HG02973 (cell line): ENCODE measurements around the gene ZIC1.

Source experiments
- ATAC-seq: cut with Tn5 transposase; IDR thresholded peaks from one replicate; pipeline ENCODE4 v1.9.1; 2021; ENCODE audit warnings: moderate library complexity; ENCODE audit not compliant: unreplicated experiment

ZIC1 gene

DNA sequence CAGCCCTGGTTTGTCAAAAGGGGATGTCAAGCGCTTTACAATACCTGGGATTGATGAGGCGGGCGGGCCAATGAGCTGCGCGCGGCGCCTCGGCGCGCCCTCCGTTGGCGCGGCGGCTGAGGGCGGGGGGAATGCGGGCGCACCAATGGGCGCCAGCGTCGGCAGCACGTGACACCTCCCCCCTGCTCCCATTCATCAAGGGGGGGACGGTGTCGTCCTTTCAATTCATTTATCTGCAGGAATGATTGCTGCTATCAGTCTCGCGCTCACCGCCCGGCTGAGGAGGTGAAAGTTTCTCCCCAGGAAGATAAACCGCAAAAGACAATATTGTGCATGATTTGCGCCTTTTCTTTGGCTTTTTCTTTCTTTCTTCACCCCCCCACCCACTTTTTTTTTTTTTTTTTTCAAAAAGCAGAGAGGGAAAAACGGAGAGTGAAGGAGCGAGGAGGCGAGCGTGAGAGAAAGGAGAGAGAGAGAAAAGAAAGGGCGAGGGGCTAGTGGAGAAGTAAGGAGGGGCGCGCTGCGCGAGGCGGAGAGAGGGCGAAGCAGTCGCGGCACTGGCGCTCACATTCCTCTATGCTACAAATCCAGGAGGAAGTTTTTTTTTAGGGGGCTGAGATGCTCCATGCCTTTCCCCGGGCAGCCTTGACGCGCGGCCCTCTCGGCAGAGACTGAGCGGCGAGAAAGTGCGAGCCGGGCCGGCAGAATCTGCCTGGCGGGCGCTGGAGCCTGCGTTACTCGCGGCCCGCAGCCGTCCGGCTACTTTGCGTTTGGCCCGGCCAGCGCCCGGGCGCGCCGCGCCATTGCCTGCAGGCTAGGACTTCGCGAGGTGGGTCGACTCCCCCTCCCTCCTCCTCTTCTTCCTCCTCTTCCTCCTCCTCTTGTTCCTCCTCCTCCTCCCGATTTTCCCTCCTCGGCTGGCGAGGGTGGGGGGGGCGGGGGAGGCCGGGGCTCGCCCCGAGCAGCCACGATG, at the start of gene ZIC1:
ZIC1 (plus strand) TSS at position 223 of the 973 bp plus-strand sequence; CDS start at position 971, 748 bp downstream.
- no peak for ATAC-seq

DNA sequence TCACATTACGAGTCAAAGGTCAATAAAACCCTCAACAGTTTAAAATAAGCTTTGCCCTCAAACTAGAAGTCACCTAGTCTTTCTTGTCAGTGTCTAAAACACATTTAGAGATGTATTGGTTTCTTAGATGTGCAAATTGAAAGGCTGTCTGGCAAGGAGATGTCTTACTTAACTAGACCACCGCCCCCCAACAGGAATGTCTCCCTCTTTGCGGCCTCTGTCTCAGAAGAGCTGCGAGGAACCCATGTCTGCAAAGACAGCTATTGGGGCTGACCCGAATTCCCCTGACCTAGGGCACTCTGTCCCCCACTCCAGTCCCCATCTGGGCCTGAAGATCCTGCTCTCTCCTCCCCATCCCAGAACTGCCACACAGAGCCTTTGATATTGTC, 49.1 kb upstream of the ZIC1 start:
- no peak for ATAC-seq

DNA sequence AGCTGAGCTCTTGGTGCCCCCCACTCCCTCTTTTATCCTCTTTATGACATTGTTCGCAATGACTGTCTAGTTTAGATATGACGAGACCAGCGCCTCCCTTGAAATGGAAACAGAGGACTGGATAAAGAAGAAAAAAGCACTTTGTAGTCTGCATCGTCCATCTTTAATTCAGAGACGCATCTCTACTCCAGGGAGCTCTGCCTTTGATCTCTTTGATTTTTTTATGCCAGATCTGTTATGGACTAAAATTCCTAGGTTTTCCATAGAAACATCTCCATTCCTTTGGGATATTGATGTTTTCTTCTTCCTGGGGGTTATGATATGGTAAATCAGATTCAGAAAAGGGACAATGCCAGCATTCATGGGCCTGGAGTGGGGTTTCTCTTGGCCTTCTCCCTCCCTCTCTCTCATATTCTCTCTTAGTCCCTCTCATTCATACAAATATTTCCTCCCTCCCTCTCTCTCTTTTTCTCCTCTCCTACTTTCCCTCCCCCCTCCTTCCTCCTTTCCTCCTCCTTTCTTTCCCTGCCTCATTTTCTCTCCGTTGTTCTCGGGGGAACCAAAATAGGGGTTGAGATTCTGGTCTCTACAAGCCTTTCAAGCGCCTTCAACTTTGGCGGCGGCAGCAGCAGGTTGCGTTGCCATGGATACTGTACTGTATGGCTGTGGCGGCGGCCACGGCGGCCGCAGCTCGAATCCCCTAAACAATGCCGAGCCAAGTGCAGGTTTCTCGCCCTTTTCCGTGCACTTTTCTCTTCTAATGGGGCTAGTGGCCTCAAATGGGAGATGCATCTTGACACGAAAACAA, 48.3 kb upstream of the ZIC1 start:
- peak; percentile 45 for ATAC-seq

DNA sequence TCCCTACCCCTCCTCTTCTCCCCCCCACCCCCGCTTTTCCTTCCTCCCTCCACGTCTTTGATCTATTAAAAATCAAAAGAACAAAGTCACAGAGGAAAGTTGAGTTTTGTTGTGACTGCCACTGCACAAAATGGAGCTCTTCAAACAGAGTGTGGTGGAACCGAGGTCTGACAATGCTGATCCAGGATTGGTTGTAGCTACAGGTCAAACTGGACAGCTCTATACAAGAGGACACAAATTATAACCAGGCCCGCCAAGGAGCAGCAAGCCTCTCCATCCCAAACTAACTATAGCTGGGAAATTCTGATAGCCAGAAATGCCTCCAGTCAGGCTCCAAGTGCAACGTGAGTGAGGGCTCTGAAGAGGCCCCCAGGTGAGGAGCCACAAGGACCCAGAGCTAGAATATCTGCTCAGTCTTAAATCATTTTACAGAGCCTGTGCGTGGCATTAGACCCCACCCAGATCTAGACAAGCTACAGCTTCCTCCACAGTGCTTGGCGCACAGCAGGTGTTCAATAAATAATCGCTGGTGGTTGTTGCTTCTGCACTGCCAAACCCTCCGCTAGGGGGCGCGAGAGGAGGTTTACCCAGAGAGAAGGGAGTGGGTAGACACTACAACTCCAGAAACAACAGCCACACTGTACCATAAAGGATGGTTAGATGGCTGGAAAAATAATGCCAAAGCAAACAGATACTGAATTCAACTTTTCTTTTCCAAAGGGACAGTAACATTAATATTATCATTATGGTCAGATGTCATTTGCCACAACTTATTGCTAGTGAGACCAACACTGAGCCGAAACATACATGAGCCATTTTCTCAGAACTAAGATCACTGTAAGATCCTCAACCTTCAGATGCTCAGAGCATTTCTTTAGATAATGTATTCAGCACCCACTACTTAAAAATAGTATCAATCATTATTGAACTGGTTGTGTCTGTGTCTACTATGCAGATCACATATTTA, 47.4 kb upstream of the ZIC1 start:
- peak; percentile 73 for ATAC-seq

DNA sequence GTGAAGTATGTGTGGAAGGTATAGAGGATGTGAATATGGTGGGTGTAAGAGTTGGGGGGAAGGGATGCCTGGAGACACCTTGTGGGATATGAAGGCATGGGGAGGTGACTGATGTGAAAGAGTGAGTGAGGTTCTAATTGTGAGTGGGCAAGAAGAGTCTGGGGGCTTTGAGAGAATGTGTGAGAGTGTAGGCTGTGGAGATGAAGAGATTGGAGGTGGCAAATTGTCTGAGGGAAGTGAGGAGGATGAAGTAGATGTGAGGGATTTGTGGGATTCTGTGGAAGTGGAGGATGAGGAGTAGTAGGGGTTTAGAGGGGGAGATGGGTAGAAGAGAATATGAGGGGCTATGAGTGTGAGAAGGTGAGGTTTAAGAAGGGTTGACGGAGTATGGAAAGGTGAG, 44.4 kb upstream of the ZIC1 start:
- no peak for ATAC-seq

DNA sequence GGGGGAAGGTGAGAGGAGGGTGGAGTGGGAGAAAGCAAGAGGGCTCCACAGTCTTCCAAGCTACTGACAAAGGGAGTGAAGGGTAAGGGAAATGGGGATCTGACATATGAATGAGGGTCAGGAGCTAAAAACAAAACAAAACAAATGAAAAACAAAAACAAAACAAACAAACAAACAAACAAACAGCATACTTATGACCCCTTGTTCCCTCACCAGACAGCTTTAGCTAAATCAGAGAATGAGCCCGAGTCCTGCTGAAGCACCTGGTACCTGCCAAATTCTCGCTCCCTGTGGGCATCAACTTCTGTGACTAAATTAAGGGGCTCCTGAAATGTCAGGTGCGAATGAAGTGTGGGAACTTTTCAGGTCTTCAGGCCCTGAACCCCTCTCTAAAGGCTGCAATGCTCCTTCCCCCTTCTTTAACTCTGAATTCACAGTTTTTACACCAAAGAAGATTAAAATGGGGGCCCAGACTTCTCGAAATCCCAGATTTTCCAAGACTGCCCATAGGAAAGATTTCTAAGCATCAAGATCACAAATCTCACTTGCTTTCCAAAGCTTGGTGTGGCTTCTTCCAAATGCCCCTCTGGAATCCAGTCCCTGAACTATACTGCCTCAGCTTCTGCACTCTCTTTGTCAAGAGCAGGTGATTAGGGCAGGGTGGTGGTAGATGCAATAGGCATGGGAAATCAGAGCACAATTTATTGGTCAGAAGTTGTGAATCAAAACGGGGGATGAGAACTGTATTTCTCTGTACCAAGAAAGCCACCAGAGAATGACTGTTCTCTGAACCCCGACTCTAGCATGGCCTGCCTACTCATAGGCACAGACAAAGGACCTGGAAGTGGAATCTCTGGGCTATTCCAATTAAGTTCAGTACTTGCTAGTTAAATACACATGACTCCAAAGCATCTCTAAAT, 43.7 kb upstream of the ZIC1 start:
- ATAC-seq: no peak

DNA sequence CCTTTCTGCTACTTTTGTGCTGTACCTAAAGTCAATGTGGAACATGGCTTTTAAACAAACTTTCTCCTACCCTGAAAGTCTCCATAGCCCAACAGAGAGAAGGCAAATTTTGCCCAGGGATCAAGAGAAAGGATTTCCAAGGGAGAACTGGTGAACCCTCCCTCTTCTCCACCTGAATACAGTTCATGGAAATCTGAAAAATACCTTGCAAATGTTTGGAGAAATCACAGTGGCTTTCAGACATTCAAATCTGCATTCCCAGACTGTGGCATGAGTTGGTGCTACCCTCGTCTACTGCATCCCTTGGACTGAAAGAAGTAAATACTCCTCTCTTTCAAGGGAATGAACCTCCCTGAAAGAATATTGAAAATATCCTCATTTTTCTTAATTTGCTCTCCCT, 41.5 kb upstream of the ZIC1 start:
- no peak for ATAC-seq

DNA sequence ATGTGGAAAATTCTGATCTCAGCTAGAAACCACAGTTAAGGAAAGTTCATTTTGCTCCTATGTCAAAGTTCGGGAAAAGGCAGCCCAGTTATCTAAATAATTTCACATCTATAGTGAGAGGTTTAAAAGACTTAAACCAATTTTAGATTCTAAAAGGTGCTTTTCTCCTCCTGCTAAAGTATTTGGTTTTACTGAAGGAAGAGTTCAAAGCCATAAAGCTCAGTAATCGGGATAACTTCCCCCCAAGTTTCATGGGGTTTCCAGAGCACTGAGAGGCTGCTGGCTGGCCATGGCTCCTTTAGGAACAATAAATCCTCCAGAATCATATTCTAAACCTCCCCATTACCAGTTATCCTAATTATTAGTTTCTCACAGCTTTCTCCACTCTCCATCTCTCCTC, 41.0 kb upstream of the ZIC1 start:
- no peak for ATAC-seq

DNA sequence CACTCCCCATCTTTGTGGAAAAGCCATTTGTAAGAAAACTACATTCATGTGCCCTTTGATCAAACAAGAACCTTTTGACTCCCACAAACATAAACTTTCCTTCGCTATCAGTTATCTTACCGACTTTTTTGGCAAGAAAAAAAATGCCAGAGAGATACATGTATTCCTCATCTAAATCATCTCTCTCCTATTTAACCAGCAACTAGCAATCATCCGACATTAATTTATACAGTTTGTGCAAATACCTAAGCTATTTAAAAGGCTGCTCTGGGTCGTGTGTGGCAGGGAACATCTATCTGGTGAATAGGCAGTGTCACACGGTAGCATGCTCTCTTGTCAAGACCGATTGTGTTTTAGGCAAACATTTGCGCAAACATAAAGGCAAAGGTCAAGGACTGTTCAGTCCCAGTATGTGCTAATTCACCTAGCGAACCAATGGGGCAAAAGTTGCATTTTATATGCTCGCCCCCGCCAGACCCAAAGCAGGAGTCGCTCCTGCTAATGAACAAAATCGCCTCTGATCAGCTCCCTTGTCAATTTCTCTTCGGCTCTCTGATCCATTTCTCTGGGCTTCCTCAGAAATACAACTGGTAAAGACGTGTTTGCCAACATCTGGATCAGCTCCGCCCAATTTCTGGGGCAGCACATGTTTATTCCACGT, 40.5 kb upstream of the ZIC1 start:
- no peak for ATAC-seq

DNA sequence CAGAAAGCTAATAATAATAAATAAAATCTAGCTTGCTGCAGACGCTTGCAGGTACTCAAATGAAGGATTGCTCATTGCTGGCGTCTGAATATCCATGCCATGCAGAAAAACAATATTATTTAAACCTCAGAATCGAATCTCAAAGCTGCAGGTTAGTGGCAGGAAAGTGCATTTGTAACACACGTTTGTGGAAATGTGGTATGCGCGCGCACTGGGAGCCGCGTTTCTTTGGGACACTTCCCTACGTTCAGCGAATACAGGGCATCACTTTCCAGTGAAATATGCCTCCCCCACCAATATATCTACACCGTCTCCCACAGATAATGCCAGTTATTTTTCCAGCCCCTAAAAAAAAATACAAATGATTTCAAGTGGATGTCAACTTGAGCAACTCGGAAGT, 39.9 kb upstream of the ZIC1 start:
- ATAC-seq: no peak

DNA sequence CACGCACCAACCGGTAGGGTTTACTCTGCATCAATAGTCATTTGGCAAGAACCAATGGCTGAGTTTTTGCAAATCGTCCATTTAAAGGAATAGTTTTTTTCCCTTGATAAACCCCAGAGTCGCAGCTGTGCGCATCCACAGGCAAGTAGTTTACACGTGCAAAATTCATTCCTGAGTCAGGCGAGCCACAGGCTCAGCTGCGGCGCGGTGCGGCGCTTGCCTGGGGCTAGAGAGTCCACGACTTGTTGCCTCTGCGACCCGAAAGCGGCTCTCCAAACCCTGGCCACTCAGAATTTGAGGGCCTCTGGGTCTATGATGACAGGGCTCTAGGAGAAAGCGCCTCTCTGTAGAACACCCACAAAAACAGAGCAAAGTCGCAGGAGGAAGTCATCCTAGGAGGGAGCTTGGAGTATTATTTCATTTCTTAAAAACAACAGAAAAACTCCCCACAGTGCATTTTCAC, 39.5 kb upstream of the ZIC1 start:
- ATAC-seq: no peak

DNA sequence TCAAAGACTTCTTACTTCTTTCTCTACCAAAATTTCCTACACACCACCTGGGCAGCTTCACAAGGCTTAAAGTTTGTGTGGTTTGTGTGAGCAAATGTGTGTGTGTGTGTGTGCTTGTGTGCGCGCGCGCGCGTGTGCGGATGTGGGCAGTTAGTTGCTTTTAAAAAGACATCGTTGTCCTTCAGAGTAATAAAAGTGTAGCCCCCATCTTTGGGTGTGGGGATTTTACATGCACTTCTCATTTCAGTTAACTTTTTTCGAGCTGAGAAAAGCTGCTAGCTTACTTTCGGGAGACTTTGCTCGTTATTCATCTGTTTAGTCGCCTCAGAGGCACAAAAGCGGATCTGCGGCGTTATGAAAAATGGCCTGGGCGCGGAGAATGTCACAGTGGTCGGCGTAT, 38.8 kb upstream of the ZIC1 start:
- ATAC-seq: no peak

DNA sequence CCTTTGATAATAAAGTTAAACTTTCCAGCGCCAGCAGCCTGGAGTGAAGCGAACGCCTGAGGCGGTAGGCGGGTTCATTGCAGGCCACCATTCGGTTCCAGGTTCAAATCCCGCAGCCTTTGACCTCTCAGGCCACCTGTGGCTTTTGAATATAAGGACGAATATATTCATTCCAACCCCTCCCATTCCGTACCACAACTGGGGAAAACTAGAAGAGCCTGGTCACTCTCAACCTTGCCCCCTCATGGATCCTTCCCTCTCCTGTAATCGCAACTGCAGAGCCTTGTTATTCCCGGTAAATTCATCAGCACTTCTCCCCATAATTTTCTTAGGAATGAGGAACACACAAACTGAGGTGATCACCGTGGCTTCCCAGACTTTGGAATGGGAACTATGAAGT, 38.0 kb upstream of the ZIC1 start:
- no peak for ATAC-seq

DNA sequence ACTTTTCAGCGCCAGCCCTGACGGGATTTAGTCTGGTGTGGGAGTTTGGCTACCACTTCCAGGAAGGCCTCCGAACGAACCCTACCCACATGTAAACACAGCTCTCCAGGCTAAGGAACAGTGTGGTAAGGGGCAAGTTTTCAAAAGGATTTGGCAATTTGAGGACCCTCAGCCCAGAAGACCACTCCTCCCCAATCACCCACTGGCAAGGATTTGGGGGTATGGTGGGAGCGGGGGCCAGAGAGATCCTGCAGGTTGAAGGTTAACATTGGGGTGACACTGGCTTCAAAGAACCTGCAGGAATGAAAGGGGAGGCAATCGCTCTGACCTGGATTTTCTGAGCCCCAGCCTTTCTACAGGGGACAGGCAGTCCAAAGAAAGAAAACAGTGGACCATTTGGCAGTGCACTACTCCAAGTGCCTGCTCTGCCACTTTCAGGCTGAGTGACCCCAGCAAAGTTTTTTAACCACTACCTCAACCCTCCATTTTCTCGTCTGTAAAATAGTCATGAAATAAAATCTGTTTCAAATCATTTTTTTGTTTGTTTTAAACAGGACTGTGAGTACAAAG, 37.3 kb upstream of the ZIC1 start:
- ATAC-seq: no peak

DNA sequence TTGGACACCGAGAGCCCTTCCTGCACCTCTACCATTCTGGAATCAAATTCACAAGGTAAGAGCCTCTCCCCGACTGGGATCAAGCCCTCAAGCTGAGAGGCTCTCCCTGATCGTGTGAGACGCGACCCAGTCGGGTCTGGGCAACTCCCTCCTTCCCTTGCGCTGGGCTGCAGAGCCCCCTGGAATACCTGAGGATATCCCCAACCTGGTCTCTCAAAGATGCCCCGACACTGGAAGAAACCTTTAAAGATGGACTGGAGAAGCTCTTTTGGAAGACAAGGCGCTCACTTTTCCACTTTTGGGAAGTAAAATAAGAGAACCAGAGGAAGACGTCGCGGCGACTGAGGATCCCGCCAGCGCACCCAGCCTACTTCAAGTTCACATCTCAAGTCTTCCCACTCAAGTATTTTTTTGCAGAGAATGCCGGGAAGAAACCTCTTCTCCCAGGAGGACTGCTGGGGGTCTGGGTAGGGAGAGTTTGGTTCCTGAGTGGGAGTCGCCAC, 36.6 kb upstream of the ZIC1 start:
- ATAC-seq: no peak

DNA sequence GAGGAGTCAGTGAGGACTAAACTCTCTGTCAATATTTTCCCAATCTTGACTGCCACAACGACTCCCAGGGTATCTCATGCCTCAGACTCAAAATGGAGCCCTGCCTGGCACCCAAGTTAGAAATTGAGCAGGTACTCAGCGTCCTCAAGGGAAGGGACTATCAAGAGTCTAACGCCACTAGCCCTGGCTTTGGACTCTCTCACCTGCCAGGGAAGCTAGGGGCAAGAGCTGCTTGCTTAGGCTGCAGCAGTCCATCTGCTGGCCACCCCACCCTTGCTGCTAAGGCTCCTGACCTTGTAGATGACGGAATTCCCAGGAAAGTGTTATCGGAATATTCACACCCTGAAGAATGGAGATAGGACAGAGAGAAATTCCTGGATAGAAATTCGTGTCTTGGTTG, 35.9 kb upstream of the ZIC1 start:
- no peak for ATAC-seq

DNA sequence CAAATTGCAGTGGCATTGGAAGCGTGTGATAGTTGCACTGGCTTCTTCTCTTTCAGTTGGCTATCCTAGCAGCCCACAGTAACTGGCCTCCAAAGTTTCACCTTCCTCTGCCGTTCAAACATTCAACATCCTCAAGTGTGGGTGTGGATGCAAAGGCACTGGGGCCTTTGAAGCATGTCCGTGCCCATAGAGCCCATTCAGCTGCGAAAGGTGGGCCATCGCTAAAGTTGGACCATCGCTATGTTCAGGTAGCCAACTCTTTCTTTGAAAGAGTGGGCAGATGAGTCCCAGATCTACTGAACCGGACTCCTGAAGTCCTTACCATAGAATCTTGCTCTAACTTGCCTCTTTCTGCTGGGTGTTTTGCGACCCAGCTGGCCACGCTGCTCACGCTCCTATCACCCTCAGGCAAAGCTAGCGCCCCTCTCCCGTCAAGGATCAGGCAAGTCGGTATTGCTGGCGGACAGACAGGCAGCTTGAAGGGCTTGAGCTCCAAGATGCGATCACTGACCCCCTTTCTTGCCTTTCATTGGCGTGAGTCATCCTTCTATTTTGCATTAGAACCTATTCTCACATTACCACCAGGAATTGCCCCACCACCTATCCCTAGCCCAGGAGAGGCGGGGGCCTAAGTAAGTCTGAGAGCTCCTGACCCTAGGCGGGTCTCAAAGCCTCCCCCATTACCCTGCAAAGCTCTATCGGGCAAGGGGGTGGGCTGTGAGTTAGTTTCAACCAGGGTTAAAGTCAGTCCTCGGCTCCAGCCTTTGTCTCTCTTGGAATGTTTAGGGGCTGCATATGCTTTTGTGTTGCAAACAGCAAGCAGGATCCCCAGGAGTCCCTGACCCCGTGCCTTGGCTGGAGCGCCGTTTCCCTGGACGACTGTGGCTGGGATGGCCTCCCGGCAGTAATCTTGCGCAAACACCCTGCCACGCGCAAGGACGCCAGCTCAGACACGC, 31.5 kb upstream of the ZIC1 start:
- no peak for ATAC-seq
